Tibial nerve (tissue), 4 donors: Measurements from ENCODE around the gene CHIC2.

Experiments used
- EP300 ChIP-seq, 2 donors: sonication (generic); formaldehyde crosslinking; IDR thresholded peaks; one replicate each; pipeline ENCODE4 v1.6.1; 2017; ENCODE audit warnings: antibody characterized with exemption in 2 of 2, mild to moderate bottlenecking in 1 of 2
- POLR2A ChIP-seq, 2 donors: fragments of 450-650 bp; IDR thresholded peaks; one replicate each; pipeline ENCODE4 v1.6.1; 2017; ENCODE audit warnings: antibody characterized with exemption in 2 of 2, mild to moderate bottlenecking in 2 of 2, moderate library complexity in 2 of 2
- TF ChIP-seq, protein P1 (sequence below), 5 experiments: fragments of 200-600 bp in 3 of 5; fragments of 450-650 bp in 2 of 5; sonication (generic) in 3 of 5; IDR thresholded peaks; one replicate each; pipeline ENCODE4 v1.5.1; 2016 to 2019; ENCODE audit warnings: antibody characterized with exemption in 5 of 5, mild to moderate bottlenecking in 3 of 5, moderate library complexity in 2 of 5

DNA sequence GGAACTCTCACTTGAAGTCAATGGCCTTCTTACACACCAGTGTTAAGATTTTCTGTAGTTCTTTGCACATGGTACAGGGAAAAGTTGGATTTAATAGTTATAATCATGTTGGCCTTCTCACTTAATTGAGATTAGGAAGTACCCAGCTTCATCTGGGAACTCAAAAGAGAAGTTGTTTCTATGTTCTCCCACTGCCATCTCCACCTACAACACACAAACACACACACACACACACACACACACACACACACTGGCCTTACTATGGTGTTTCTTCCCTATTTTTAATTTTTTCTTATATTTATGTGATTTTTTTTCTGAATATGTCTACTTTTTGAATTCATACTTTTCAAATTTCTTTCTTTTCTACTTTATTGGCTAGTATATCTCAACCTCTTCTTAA lies 10.0 kb upstream of the CHIC2 start:
- TF ChIP-seq, protein P1, sequence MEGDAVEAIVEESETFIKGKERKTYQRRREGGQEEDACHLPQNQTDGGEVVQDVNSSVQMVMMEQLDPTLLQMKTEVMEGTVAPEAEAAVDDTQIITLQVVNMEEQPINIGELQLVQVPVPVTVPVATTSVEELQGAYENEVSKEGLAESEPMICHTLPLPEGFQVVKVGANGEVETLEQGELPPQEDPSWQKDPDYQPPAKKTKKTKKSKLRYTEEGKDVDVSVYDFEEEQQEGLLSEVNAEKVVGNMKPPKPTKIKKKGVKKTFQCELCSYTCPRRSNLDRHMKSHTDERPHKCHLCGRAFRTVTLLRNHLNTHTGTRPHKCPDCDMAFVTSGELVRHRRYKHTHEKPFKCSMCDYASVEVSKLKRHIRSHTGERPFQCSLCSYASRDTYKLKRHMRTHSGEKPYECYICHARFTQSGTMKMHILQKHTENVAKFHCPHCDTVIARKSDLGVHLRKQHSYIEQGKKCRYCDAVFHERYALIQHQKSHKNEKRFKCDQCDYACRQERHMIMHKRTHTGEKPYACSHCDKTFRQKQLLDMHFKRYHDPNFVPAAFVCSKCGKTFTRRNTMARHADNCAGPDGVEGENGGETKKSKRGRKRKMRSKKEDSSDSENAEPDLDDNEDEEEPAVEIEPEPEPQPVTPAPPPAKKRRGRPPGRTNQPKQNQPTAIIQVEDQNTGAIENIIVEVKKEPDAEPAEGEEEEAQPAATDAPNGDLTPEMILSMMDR (IDR thresholded peaks at IDR 0.05) = no peak
- no peak for TF ChIP-seq EP300 (IDR thresholded peaks at IDR 0.05)
- no peak for TF ChIP-seq POLR2A (IDR thresholded peaks at IDR 0.05)
